Stimulated activated CD8-positive, alpha-beta memory T cell treated with anti-CD3 and anti-CD28 coated beads, Interleukin-12 subunit alpha, Interleukin-12 subunit beta, amount 100 ng/mL, for 1 hour (primary cell): ENCODE data around the gene COL12A1.

Source experiments
- DNase-seq: peaks from one replicate; pipeline ENCODE4 v3.0.0-alpha.2; 2020; ENCODE audit warnings: low read depth

The COL12A1 gene

GRCh38 chr6:75176076-75176582 lies 29.7 kb downstream of the COL12A1 start:
- DNase-seq = no peak

GRCh38 chr6:75171986-75172385 lies 33.9 kb downstream of the COL12A1 start:
- DNase-seq = no peak

- DNase-seq = no peak
Measured at GRCh38 chr6:75171567-75171966, 34.3 kb downstream of the COL12A1 start.

GRCh38 chr6:75170691-75171560 lies 34.9 kb downstream of the COL12A1 start:
- DNase-seq = no peak

- DNase-seq = no peak
Measured at GRCh38 chr6:75169689-75170586, 35.9 kb downstream of the COL12A1 start.

GRCh38 chr6:75167851-75168250 lies 38.0 kb downstream of the COL12A1 start:
- no peak for DNase-seq

- DNase-seq = no peak
Measured at GRCh38 chr6:75167325-75167724, 38.5 kb downstream of the COL12A1 start.

- no peak for DNase-seq
Measured at GRCh38 chr6:75166773-75167172, 39.1 kb downstream of the COL12A1 start.

GRCh38 chr6:75166236-75166635 lies 39.6 kb downstream of the COL12A1 start:
- DNase-seq = no peak

GRCh38 chr6:75158176-75158575 lies 47.7 kb downstream of the COL12A1 start:
- DNase-seq = no peak

- DNase-seq = no peak
Measured at GRCh38 chr6:75157336-75157735, 48.5 kb downstream of the COL12A1 start.

GRCh38 chr6:75156186-75156878 lies 49.5 kb downstream of the COL12A1 start:
- DNase-seq = no peak

- DNase-seq = no peak
Measured at GRCh38 chr6:75155631-75156030, 50.2 kb downstream of the COL12A1 start.

- DNase-seq = no peak
Measured at GRCh38 chr6:75154973-75155372, 50.9 kb downstream of the COL12A1 start.

GRCh38 chr6:75150685-75151412 lies 55.0 kb downstream of the COL12A1 start:
- DNase-seq = no peak

- no peak for DNase-seq
Measured at GRCh38 chr6:75149696-75150095, 56.2 kb downstream of the COL12A1 start.

- DNase-seq = no peak
Measured at GRCh38 chr6:75149240-75149639, 56.6 kb downstream of the COL12A1 start.

GRCh38 chr6:75147512-75147911 lies 58.3 kb downstream of the COL12A1 start:
- DNase-seq = no peak

- no peak for DNase-seq
Measured at GRCh38 chr6:75145976-75146375, 59.9 kb downstream of the COL12A1 start.

- DNase-seq = no peak
Measured at GRCh38 chr6:75145211-75145610, 60.6 kb downstream of the COL12A1 start.

GRCh38 chr6:75144386-75144785 lies 61.5 kb downstream of the COL12A1 start:
- no peak for DNase-seq
